GM18519 (cell line): ENCODE data around the gene ARAF.
"Not testable (repeated sequence)": the region's sequence is repeated elsewhere in the genome, so short reads cannot be mapped to it uniquely, and the experiment has no call there.

ENCODE experiments used
- ATAC-seq: cut with Tn5 transposase; IDR thresholded peaks from one replicate; pipeline ENCODE4 v1.9.1; 2021; ENCODE audit warnings: mild to moderate bottlenecking, moderate library complexity; ENCODE audit not compliant: unreplicated experiment, low FRiP score

ARAF gene

DNA sequence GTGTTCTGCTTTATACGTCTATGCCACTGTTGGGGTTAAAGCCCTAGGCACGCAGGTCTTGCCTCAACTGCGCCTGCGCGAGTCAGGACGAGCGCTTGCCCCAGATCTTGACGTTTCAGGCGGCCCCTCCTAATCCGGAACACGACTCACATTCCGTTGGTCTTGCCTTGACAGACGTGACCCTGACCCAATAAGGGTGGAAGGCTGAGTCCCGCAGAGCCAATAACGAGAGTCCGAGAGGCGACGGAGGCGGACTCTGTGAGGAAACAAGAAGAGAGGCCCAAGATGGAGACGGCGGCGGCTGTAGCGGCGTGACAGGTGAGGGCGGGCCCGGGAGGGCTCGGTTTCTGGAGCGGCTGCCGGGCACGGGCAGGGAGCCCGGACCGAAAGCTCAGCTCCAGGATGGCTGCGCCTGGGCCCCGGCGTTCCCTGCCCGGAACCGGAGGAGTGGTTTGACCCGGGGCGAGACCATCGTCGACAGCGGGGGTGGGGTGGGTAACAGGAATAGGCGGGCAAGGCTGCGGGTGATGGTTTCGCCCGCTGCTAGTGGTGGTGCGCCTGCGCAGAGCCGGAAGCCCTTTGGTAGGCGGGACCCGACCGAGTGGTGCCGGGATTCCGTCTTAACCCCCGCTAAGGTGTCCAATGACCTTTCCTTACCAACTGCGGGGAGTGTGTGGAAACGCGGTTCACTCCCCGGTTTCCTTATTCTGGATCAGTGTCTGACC is at the start of gene ARAF:
TSS of gene ARAF (plus strand) at position 272 of the 725 bp plus-strand sequence. CDS start 1,763 bp downstream, outside the sequence.
- ATAC-seq = peak; percentile 74

DNA sequence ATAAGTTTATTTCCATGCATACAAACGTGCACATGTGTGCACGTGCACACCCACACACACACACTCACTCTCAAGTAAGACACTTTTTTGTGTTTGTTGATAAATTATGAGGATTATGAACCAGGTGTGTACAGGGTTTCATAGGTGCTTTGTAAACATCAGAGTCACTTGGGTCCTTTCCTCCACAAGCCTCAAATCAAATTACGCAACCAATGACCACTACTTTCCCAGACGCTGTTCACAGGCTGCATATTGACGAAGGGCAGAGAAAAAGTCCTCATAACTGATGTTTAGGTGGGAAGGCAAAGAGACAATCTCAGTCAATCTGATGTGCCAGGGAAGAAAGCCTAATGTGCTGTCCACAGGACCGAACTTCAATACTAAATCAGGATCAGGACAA is 48.6 kb upstream of the ARAF start:
- not testable (repeated sequence) for ATAC-seq

DNA sequence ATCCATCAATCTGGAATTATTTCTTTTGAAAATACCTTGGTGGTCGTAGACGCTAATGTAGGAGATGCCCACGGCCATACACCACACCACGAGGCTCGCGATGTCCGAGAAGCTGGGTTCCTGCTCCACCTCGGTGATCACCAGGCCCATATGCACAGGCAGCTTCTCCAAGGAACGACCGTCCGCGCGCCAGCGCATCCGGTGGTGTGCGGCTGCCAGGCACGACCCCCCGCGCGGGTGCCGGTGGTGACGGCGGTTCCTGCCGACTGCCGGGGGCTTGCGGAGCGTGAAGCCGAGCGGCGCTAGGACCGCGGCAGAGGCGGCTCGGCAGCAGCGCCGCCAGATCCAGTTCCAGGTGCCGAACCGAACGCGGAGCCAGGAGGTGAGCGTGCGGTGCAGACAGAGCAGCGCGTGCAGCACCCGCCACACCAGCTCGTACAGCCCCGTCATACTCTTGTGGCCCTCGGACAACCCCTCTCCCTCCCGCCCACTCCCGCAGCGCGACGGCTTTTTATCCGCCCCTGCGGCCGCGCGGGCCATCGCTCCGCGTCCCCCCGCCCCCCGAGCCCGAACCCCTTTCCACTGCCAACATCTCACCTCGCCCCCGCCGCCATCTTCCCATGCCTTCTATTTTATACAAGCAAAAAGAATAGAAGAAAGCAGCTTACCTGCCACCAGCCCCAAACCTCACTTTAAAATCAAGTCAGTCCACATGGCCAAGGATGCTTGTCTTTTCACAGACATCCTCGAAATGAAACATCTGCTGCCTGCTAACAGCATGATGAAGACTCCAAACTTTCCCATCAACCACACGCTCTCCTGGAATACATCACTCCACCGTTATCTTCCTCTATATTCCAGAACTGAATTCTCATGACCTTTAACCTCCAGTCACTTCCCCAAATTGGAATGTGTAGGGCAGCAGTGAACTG is 47.7 kb upstream of the ARAF start:
- not testable (repeated sequence) for ATAC-seq

DNA sequence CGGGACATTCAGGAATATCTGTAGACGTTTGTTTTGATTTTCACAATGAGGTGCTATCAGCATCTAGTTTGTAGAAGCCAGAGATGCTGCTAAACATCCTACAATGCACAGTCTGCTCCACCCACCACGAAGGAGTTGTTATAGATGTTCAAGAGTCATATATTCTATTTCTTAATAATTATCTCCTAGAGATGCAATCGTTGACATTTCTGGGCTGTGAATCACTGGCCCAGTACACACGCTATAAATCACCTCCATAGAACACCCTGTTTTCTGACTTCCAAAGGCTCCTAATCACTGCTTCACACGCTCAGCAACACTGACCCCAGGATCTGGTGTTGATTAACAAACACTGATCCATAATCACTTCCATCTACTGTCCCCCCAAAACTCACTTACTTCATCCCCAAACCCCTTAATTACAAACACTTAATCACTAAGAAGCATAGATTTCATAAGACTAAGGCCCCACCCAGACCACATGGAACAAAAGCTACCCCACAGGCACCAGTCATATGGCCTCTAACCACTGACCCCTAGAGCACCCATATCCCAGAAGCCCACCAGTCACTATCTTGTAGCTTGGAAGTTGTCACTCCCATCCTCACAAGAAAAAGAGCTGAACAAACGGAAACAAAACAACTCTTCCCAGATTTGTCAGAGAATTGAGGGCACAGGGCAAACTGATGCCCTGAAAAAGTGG is 46.3 kb upstream of the ARAF start:
- ATAC-seq = no peak

DNA sequence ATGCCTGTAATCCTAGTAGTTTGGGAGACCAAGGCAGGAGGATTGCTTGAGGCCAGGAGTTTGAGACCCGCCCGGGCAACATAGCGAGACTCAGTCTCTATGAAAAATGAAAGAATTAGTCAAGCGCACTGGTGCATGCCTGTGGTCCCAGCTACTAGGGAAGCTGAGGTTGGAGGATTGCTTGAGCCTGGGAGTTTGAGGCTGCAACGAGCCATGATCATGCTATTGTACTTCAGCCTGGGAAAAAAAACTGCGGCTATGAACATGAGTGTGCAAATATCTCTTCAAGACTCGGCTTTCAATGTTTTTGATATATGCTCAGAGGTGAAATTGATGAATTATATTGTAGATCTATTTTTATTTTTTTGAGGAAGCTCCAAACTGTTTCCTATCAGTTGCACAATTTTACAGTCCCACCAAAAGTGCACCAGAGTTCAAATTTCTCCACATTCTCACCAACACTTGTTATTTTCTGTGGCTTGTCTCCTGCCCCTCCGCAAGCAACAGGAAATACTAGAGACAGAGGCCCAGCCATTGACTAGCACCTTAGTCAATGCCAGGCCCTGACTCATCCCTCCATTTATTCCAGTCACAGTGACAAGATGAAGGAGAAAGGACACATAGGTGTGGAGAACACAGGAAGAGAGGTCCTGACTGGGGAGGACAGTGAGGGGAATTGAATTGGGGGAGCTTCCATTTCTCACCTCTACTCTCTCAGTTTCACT is 44.9 kb upstream of the ARAF start:
- ATAC-seq = no peak

DNA sequence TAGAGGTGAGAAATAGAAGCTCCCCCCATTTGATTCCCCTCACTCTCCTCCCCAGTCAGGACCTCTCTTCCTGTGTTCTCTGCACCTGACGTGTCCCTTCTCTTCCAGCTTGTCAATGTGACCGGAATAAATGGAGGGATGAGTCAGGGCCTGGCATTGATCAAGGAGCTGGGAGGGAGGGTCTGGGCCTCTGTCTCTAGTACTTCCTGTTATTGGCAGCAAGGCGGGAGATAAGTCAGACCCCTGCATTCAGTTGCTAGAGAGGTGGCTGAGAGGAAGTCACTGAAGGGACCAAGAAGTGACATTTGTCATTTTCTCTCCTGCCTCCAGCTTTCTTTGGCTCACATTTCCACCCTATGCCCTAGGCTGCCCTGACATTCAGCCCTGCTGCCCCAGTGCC is 42.9 kb upstream of the ARAF start:
- no peak for ATAC-seq

DNA sequence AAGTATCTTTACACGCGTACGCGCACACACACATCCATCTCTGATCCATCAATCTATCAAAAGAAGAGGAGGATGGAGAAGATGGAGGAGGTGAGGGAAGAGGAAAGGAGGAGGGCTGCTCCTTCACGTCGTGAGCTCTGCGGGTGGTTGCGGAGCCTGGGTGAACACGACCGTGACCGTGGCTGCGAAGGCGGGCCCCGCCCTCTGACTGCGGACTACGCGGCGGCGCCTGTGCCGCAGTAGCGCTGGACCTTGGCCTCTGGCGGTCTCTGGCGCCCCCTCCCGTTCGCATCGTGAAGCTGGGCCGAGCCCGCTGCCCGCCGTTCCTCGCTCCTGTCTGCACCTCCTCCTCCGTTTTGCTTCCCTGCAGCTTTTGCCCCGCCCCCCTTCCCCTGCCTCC is 37.7 kb upstream of the ARAF start:
- no peak for ATAC-seq

DNA sequence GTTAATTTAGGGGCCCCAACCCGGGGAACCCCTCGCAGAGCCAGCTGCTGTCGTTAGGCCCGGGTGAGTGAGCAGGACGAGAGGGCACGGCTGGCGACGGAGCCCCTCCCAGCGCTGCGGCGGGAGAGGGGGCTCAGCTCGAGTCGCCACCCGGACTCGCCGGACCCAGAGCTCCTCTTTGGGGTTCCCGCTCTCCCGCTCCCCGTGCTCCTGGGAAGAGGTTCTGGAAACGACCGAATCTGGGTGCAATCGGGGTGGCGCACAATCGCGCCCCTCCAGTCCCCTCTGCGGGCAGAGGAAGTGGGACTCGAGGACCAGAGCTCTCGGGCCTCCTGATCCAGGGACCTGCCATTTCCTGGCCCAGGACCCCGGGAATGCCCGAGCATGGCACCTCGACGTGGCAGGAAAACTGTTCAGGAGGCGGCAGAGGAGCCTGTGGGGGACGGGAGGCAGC is 37.3 kb upstream of the ARAF start:
- no peak for ATAC-seq

DNA sequence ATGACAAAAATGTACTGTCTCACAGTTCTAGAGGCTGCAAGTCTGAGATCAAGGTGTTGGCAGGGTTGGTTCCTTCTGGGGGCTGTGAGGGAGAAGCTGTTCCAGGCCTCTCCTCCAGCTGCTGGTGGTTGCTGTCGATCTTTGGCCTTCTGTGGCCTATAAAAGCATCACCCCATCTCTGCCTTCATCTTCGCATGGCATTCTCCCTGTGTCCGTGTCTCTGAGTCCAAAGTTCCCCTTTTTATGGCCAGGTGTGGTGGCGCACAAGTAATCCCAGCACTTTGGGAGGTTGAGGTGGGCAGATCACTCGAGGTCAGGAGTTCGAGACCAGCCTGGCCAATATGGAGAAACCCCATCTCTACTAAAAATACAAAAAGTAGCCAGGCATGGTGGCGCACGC is 31.5 kb upstream of the ARAF start:
- ATAC-seq = no peak

DNA sequence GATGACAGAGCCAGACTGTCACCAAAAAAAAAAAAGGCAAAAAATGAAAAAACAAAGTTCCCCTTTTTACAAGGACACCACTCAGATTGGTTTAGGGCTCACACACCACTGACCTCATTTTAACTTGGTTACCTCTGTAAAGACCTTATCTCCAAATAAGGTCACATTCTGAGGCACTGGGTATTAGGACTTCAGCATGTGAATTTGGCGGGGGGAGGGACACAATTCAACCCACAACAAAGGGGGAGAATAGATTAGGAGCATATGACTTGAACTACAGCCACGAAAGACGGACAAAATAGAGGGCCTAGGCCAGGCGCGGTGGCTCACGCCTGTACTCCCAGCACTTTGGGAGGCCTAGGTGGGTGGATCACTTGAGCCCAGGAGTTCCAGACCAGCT is 31.0 kb upstream of the ARAF start:
- no peak for ATAC-seq

DNA sequence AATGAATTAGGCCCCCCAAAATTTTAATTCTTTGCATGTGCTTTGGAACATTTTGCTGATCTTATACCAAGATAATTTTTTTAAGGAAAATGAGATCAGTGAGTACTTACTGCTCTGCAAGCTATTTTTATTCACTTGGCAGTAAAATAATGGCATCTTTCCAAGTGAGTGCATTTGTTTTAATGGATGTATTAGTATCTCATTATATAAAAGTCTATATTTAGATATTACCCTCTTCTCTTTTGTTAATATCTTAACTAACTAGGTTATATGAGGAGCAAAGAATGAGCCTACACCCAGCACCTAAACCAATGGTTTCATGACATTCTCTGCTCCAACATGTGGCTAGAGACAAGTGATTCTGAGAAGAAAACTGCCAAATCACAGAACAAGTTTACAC is 21.1 kb upstream of the ARAF start:
- no peak for ATAC-seq

DNA sequence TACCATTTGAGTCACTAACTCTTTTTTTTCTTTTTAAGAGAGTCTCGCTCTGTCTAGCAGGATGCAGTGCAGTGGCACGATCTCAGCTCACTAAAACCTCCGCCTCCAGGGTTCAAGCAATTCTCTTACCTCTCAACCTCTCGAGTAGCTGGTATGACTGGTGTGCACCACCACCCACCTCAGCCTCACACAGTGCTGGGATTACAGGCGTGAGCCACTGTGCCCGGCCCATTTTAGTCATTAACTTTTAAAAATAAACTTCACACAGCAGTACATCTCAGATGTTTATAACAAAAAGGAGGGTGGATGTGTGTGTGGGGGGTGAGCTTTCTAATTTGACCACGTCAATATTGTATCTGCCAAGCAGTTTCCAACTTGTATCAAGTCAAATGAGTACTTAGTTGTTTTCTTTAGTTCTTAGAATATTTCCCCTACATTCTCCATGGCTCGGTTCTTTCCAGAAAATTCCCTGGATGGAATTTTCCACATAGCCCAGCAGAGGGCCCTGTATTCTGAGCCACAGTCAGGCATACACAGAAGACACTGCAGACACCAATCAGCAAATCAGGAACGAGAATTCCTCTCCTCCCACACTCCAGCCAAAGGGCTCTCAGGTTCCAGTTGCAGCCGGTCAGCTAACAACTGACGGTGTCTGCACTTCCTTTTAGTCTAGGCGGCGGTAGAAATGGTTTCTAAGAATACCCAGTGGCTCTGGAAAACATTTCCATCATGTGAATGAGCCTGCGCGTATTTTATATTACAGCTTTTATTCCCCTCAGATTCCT is 20.1 kb upstream of the ARAF start:
- ATAC-seq = no peak

DNA sequence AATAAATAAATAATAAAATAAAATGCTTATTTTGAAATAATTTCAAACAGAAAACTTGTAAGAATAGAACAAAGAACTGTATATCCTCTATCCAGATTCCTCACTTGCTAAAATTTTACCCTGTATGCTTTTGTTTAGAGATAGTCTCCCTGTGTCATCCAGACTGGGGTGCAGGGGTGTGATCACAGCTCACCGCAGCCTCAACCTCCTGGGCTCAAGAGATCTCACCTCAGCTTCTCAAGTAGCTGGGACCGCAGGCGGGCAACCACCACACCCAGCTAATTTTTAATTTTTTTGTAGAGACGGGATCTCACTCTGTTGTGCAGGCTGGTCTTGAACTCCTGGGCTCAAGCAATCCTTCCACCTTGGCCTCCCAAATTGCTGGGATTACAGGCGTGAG is 17.5 kb upstream of the ARAF start:
- no peak for ATAC-seq

DNA sequence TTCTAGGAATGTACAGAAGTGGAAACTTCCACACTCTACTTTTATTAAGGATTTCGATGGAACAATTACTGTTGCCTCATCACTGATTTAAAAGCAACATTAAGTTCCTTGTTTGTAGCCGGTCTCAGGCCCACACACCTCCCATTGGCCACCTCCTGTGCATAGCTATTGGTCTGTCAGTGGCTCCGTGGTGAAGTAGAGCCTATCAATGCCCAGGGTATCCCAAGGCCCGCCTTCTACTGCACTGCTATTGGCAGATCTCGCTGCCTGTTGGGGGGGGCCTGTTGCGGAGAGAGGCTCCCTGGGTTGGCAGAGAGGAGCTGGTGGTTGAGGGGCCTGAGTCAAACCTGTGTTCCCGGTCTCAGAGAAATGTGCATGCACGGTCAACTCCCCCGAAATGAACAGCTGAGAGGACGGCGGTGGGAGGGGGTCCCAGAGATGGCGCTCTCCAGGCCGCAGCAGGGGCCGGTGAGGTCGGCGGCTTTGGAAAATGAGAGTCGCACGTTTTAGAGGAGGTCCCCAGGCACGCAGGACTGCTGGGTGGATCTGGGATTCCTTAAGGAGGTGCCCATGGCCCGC is 4.9 kb upstream of the ARAF start:
- ATAC-seq = peak; percentile 70

DNA sequence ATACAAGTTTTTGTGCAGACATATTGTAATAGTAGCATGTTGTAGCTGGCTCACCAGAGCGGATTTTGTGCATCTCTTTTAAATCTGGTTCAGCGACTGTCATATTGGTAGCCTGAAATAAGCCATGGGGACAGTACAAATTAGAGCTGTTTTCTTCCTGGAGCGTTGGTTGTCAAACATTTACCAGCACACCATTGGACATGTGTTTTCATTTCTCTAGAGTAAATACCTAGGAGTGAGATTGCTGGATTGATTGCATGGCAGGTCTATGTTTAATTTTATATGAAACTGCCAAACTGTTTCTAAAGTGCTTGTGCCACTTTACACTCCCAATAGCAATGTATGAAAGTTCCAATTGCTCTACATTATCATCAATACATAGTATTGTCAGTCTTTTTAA is 2.6 kb upstream of the ARAF start:
- no peak for ATAC-seq

DNA sequence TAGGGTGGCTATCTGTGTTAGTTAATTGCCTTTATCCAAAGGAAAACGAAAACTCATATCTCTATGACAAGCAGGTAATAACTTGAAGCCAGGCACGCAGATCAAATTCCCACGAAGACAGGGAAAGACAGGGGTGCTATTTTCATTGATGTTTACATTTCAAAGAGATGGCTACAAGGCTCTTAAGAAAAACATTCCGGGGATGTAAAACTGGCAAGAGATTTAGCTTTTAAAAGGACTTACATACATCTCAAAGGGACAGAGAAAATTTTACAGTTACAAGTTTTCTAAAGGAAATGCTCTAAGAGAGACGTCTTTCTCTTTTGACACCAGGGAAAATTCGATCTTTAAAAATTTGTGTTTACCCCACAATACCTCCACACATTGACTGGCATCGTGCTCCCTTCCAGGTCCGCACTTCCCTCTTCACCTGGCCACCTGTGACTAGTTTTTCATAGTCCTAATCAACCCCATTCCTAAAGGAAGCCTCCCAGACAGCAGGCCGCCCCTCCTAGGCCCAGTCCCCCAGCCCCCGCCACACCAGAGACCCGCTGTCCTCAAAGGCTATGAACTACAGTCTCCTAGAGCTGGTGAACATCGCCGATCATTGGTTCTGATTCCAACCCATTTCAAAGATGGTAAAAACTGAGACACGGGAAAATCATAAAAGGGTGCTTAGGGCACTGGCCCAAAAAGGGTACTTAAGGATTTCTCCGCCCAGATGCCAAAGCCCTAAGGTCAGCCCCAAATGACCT is 649 bp upstream of the ARAF start:
- ATAC-seq = no peak

DNA sequence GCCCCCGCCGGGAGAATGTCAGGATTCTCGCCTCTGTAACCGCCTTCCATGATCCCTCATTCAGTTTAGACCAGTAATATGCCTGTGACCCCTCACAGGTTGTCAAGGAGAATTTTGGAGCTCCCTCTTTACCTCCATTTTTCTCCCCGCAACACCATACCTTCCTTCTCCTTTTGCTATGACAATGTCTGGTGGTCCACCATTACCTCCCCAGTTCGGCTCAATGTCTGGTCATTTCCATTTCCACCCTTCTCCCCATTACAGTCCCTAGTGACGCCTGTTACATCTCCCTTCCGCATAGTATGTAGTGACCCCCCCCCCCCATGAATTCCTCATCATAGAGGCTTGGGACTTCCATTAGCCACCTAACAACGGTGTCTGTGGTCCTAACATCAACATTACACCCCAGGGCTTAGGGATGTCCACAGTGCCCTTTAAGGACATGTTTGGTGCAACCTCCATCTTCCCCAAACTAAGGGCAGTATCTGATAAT is 700 bp downstream of the ARAF start:
- ATAC-seq = no peak

DNA sequence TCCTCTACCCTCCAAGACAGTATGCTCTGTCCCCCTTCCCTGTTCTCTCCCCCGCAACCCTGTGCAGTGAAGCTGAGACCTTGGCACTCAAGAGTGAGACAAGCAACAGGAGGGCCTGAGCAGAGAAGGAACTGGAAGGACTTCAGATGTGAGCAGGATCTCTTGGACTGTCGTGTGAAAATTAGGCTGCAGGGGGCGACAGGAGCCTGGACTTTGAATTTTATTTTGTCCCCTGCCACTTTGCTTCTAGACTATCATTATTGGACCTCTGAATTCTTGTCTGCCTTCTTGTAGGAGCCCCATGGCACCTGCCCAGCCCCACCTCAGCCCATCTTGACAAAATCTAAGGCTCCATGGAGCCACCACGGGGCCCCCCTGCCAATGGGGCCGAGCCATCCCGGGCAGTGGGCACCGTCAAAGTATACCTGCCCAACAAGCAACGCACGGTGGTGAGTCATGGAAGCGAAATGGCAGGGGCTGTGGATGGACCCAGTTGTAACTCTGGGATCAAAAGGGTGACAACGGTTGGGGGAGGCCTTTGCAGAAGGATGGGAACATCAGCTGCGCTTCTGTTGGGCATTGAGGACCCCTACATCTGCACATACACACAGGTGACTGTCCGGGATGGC is 1.7 kb downstream of the ARAF start:
- no peak for ATAC-seq
